ENCODE data around the gene OCEL1.
A peak's percentile ranks its signal among the peaks of the same experiment; 100 is the strongest.
"Not testable (repeated sequence)": the region's sequence is repeated elsewhere in the genome, so short reads cannot be mapped to it uniquely, and the experiment has no call there.

The OCEL1 gene, protein sequence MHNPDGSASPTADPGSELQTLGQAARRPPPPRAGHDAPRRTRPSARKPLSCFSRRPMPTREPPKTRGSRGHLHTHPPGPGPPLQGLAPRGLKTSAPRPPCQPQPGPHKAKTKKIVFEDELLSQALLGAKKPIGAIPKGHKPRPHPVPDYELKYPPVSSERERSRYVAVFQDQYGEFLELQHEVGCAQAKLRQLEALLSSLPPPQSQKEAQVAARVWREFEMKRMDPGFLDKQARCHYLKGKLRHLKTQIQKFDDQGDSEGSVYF

DNA sequence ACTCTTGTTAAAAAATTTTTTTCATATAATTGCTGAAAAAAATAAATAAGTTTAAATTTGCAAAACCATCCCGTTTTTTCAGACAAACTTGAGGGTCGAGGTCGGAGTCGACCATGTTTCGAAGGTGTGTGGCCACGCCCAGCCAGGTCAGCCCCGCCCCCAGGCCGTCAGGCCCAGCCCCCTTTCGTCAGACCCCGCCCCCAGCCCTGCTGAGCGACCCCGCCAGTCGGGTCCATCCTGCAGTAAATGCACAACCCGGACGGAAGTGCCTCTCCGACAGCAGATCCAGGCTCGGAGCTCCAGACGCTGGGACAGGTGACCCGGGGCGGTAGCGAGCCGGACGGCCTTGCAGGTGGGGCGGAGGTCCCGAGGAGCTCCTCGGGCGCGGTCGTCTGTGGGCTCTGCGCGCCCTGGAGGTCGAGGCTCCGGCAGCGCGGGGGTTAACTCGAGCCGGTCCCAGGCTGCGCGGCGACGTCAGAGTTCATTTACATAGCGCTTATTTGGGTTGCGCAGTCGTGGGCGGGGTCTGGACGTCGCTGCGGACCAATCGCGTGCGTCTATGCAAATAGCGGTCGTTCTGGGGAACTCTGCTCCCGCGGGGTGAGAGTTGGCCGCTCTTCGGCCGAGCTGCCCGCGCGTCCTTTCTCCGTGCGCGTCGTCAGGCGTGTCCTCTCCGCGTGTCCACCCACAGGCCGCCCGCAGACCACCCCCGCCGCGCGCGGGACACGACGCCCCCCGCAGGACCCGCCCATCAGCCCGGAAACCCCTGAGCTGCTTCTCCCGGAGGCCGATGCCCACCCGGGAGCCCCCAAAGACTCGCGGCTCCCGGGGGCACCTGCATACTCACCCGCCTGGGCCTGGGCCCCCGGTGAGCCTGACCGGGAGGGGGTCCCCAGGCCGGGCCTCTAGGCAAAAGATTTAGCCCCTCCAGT is at the start of gene OCEL1:
Gene OCEL1, plus strand, starts transcription at position 225 of the 932 bp plus-strand sequence. Its CDS starts 22 bp downstream, at position 247.
- DNase-seq (ENCODE audit: low read depth in 2 of 2): peak; percentile 95 to 97

DNA sequence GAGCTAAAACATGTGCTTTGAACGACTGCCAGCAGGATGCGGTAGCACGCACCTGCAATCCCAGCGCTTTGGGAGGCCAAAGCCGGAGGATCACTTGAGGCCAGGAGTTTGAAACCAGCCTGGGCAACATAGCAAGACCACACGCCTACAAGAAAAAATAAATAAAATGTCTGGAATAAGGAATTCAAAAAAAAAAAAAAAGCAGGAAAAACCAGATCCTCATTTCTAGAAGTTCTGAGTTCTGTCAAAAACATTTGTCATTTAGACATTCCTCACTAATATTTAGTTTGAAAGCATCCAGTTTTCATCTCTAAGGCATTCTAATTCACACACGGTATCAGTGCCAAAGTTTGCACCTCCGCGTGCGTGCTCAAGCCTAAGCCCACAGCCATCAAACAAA is 47.7 kb upstream of the OCEL1 start:
- no peak for DNase-seq (ENCODE audit: low read depth in 2 of 2)

DNA sequence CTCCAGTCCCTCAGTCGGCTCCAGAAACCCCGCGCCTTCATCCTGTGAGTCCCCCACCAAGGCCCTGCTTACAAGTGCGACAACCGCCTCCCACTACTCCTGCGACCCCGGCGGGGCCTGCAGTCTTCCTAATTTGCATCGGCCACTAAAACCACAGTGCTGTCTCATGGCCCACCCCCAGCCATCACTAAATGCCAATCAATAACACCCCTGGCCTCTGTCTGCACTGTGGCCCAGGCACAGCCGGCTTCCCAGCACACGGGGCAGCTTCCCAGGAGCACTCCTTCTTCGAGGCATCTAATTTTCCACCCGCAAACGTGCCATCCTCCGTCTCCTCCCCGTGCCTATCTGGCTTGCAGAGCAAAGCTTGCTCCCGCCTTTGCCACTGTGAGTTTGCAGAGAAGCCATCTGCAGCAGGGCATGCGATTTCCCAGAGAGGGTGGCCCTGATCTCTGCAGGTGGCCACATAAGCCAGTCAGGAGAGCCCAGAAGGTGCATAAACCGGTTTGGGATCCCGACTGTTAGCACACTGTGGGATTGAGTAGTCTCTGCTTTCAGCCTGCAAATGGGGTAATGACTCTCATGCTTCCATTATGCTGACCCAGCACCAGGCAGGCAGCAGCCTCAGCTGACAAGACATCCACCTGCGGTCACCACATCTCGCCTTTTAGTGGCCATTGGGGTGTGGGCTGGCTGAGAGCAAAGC is 44.9 kb upstream of the OCEL1 start:
- no peak for DNase-seq (ENCODE audit: low read depth in 2 of 2)

DNA sequence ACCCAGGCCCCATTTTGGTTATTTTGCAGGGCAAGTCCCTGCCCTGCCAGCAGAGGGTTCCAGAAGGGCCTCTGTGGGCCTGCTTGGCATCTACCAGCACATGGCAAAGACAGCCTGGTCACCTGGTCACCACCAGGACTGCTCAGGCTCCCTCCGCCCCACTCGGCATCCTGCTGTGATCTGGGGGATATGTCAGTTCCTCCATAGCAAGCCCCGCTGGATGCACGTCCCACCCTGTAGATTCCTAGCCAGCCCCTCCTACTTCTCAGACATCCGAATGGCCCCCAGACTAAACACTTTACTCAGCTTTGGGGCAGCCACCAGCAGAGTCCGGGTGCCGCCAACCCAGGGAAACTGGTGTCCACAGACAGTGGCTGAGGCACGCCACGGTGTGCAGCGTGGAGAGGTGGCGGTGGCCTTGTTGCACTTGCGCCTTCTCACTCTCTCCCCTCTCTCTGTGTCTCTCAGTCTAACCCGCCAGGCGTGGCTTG is 42.7 kb upstream of the OCEL1 start:
- DNase-seq (ENCODE audit: low read depth in 2 of 2): no peak

GRCh38 chr19:17183858-17184321 is 42.1 kb upstream of the OCEL1 start:
- no peak for DNase-seq (ENCODE audit: low read depth in 2 of 2)

- DNase-seq (ENCODE audit: low read depth in 2 of 2): no peak
These were observed 41.6 kb upstream of the OCEL1 start for GRCh38 chr19:17184371-17184841.

DNA sequence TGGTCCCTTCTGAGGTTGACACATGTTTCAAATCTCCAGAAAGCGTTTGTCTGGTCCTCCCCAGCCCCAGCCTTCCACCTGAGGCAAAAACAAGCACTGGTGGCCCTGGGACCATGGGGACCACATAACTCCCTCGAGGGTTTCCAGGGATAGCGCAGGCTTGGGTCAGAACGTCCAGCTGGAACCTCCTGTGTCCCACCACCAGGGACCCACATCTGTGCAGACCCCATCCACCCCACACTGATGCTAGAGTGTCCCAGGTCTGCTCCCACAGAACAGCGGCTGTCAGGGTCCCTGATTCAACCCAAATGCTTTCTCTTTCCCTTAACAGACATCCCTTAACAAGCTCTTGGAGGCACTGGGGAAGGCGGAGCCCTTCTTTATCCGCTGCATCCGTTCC is 40.4 kb upstream of the OCEL1 start:
- no peak for DNase-seq (ENCODE audit: low read depth in 2 of 2)

GRCh38 chr19:17191736-17192135 is 34.3 kb upstream of the OCEL1 start:
- not testable (repeated sequence) for DNase-seq (ENCODE audit: low read depth in 2 of 2)

DNA sequence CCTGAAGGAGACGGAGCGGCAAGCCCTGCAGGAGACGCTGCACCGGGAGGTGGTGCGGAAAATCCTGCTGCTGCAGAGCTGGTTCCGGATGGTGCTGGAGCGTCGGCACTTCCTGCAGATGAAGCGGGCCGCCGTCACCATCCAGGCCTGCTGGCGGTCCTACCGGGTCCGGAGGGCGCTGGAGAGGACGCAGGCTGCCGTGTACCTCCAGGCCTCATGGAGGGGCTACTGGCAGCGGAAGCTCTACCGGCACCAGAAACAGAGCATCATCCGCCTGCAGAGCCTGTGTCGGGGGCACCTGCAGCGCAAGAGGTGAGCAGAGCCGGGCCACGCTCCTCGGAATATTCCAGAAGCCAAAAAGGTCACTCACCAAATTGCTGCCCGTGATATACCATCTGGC is 33.3 kb upstream of the OCEL1 start:
- DNase-seq (ENCODE audit: low read depth in 2 of 2): no peak

GRCh38 chr19:17194608-17195007 is 31.4 kb upstream of the OCEL1 start:
- DNase-seq (ENCODE audit: low read depth in 2 of 2): no peak

DNA sequence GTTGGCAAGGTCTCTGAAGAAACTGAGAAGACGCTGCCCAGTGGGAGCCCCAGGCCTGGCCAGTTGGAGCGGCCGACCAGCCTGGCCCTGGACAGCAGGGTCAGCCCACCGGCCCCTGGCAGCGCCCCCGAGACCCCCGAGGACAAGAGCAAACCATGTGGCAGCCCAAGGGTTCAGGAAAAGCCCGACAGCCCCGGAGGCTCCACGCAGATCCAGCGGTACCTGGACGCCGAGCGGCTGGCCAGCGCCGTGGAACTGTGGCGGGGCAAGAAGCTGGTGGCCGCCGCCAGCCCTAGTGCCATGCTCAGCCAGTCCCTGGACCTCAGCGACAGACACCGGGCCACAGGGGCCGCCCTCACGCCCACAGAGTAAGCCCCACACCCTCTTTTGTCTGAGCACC is 30.9 kb upstream of the OCEL1 start:
- DNase-seq (ENCODE audit: low read depth in 2 of 2): no peak

DNA sequence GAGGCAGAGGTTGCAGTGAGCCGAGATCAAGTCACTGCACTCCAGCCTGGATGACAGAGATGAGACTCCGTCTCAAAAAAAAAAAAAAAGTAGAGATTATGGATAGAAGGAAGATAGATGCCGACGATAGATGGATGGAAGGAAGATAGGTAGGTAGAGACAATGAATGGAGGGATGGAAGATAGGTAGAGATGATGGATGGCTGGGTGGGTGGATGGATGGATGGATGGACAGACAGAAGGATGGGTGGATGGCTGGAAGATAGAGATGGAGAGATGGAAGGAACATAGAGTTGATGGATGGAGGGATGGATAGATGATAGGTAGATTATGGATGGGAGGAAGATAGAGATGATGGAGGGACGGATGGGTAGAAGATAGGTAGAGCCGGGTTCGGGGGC is 29.4 kb upstream of the OCEL1 start:
- no peak for DNase-seq (ENCODE audit: low read depth in 2 of 2)

DNA sequence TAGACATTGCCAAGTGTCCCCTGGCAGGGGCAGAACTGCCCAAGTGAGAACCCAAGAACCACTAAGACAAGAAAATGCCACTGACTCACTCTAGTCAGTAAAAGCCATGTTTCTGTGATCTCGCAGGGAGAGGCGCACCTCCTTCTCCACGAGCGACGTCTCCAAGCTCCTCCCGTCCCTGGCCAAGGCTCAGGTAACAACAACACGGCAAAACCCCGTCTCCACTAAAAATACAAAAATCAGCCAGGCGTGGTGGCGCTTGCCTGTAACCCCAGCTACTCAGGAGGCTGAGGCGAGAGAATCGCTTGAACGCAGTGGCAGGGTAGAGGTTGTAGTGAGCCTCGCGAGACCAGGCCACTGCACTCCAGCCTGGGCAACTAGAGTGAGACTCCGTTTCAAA is 28.4 kb upstream of the OCEL1 start:
- DNase-seq (ENCODE audit: low read depth in 2 of 2): no peak

GRCh38 chr19:17200408-17201079 is 25.5 kb upstream of the OCEL1 start:
- DNase-seq (ENCODE audit: low read depth in 2 of 2): no peak

- DNase-seq (ENCODE audit: low read depth in 2 of 2): peak in 1 of 2 donors; percentile 33
These were observed 23.8 kb upstream of the OCEL1 start for GRCh38 chr19:17202249-17202648.

- no peak for DNase-seq (ENCODE audit: low read depth in 2 of 2)
These were observed 23.3 kb upstream of the OCEL1 start for GRCh38 chr19:17202713-17203112.

GRCh38 chr19:17205237-17206140 is 20.5 kb upstream of the OCEL1 start:
- DNase-seq (ENCODE audit: low read depth in 2 of 2): peak; percentile 34 to 42

DNA sequence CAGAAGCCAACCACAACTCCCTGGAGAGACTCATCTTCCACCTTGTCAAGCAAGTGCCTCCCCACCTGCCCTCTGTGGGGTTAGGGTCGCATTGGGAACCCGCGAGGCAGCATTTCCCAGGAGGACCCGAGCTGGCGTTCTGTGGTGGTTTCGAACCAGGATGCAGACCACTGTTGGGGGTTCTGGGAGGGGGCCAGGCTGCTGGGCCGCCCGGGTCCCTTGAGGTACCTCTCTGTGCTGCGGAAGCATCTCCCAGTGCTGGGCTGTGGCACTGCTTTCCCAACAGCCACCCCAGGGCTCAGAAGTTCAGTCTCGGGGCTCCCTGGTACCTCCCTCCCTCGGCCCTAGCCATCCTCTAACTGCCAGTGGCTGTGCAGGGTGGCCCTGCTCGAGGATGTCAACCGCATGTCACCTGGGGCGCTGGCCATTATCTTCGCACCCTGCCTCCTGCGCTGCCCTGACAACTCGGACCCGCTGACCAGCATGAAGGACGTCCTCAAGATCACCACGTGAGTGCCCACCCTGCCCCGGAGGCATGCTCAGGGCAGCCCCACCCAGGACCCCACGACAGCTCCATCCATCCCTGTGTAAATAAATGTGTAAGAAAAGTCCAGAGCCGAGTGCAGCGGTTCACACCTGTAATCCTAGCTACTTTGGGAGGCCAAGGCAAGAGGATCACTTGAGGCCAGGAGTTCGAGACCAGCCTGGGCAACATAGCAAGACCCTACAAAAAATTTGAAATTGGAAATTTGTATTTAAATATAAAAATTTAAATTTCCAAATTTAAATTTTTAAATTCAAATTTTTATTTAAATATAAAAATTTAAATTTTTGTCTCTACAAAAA is 19.1 kb upstream of the OCEL1 start:
- no peak for DNase-seq (ENCODE audit: low read depth in 2 of 2)

Data from stimulated activated CD4-positive, alpha-beta T cell treated with anti-CD3 and anti-CD28 coated beads, Interleukin-15, amount 100 ng/mL, for 48 hours (primary cell).